Stomach (tissue), 9 donors: ENCODE measurements around the gene MIR17HG. TPM values are rescaled to one million over a fixed set of nuclear protein-coding genes. Genes with fewer than 3 reads are reported as not detected.

Experiments used
- DNase-seq, 2 donors: peaks; one replicate each; pipeline versions ENCODE4 v3.0.0 to v3.0.0-alpha.2; 2013 to 2019
- H3K27ac ChIP-seq, 5 donors: fragments of 200-600 bp in 4 of 5; sonication (generic) in 4 of 5; one replicate each; pipeline ENCODE4 v1.5.1; 2013 to 2019; ENCODE audit warnings: mild to moderate bottlenecking in 1 of 5, moderate library complexity in 1 of 5
- H3K27me3 ChIP-seq, 3 donors: fragments of 200-600 bp; sonication (generic); one replicate each; pipeline ENCODE4 v1.5.1; 2017 to 2019; ENCODE audit warnings: mixed run types in 1 of 3
- H3K36me3 ChIP-seq, 4 donors: fragments of 200-600 bp; sonication (generic); 1 replicate in 3 of 4; 2 replicates in 1 of 4; pipeline ENCODE4 v1.5.1; 2016 to 2019
- H3K4me1 ChIP-seq, 4 donors: fragments of 200-600 bp; sonication (generic); one replicate each; pipeline ENCODE4 v1.5.1; 2016 to 2019
- H3K4me3 ChIP-seq, 4 donors: fragments of 200-600 bp; sonication (generic) in 3 of 4; one replicate each; pipeline ENCODE4 v1.5.1; 2016 to 2019; ENCODE audit warnings: mild to moderate bottlenecking in 1 of 4
- H3K9me3 ChIP-seq, 4 donors: fragments of 200-600 bp; sonication (generic); one replicate each; pipeline ENCODE4 v1.5.1; 2016 to 2019
- CTCF ChIP-seq, 7 experiments: fragments of 450-650 bp in 4 of 7; fragments of 200-600 bp in 3 of 7; sonication (generic) in 3 of 7; IDR thresholded peaks; one replicate each; pipeline ENCODE4 v1.5.1; 2016 to 2019; ENCODE audit warnings: antibody characterized with exemption in 7 of 7, control low read depth in 2 of 7, mild to moderate bottlenecking in 1 of 7
- EP300 ChIP-seq: sonication (generic); formaldehyde crosslinking; IDR thresholded peaks from one replicate; pipeline ENCODE4 v1.6.1; 2017; ENCODE audit warnings: antibody characterized with exemption
- POLR2A ChIP-seq, 4 donors: fragments of 450-650 bp; IDR thresholded peaks; one replicate each; pipeline ENCODE4 v1.6.1; 2016; ENCODE audit warnings: antibody characterized with exemption in 4 of 4, control low read depth in 2 of 4, mild to moderate bottlenecking in 1 of 4, moderate library complexity in 1 of 4
- POLR2AphosphoS5 ChIP-seq, 3 donors: sonication (generic); formaldehyde crosslinking; IDR thresholded peaks; one replicate each; pipeline ENCODE4 v1.6.1; 2016; ENCODE audit warnings: antibody characterized with exemption in 3 of 3
- WGBS, 5 donors: extraction: QIAGEN DNeasy Blood & Tissue Kit in 3 of 5; methylation state at CpG; one replicate each; pipeline versions ENCODE4 v1.1.5 to v1.1.7; 2013 to 2018; 5-methylcytosine and 5-hydroxymethylcytosine counted together
- intact Hi-C: fragments of 100-400 bp; cut with DNase I; formaldehyde crosslinking; loops from one replicate; pipeline ENCODE4 v1.15.1; 2023; ENCODE audit warnings: low total_unique reads
- polyA plus RNA-seq, 3 donors: library from polyadenylated mRNA; stranded (reverse); fragments of 200-250 nt; gene quantifications; one replicate each; pipeline ENCODE4 v1.2.3, GENCODE V29; 2013
- total RNA-seq, 5 donors: library from RNA; depleted of rRNA; stranded (reverse); fragments of >200 nt; gene quantifications; one replicate each; pipeline versions ENCODE4 v1.1.0 to v1.2.3, GENCODE V29; 2014 to 2016
- donor health status: healthy with polysubstance abuse.
- donor health status: Bipolar disorder and iron deficiency.
- donor health status: healthy.

The MIR17HG gene
- total and polyA plus RNA-seq, 8 donors = 0.87 to 13.2 (median 4.8) TPM; not detected in 3

- no peak for DNase-seq
- Histone ChIP-seq H3K4me1 (peaks cover 0 to 19% (median 7%) of the 10 kb centered on the region in 4 donors), H3K36me3 (peaks cover 5 to 45% (median 41%) of the 10 kb centered on the region in 4 donors), H3K27ac (no peak overlapping the region), H3K4me3 (no peak overlapping the region), H3K9me3 (no peaks in the 10 kb centered on the region), H3K27me3 (no peaks in the 10 kb centered on the region)
- intact Hi-C loops = no loop called here
- TF ChIP-seq POLR2A (IDR thresholded peaks at IDR 0.05) (no peak), POLR2AphosphoS5 (IDR thresholded peaks at IDR 0.05) (peak in 1 of 3 donors; percentile 16)
- 58 to 67% (median 60%) methylated on average over 7 of the region's 7 CpGs for WGBS, 5 donors
These were observed 10.3 kb downstream of the MIR17HG start for GRCh38 chr13:91357613-91358386.

- intact Hi-C loops = no loop called here
- TF ChIP-seq POLR2A (IDR thresholded peaks at IDR 0.05) (no peak), EP300 (no peak), POLR2AphosphoS5 (IDR thresholded peaks at IDR 0.05) (peak in 1 of 3 donors; percentile 15)
- WGBS, 5 donors = 29 to 43% (median 35%) methylated on average over 2 of the region's 2 CpGs
These were observed 10.9 kb downstream of the MIR17HG start for GRCh38 chr13:91358387-91358782.

GRCh38 chr13:91359111-91359510 lies 11.6 kb downstream of the MIR17HG start:
- no peak for DNase-seq
- TF ChIP-seq CTCF (IDR thresholded peaks at IDR 0.05) (no peak), EP300 (no peak)
- intact Hi-C loops = no loop called here
- Histone ChIP-seq H3K27me3 (no peaks in the 10 kb centered on the region), H3K27ac (no peak overlapping the region), H3K36me3 (peaks cover 5 to 33% (median 27%) of the 10 kb centered on the region in 4 donors), H3K9me3 (no peaks in the 10 kb centered on the region), H3K4me1 (peaks cover 0 to 8% (median 3%) of the 10 kb centered on the region in 4 donors), H3K4me3 (no peak overlapping the region)
- 81 to 89% (median 88%) methylated on average over 4 of the region's 4 CpGs for WGBS, 5 donors

More at GRCh38 chr13:91358387-91358782, 10.9 kb downstream of the MIR17HG start:
- Histone ChIP-seq H3K4me3 (no peak overlapping the region), H3K4me1 (peaks cover 0 to 15% (median 7%) of the 10 kb centered on the region in 4 donors), H3K9me3 (no peaks in the 10 kb centered on the region), H3K27me3 (no peaks in the 10 kb centered on the region), H3K36me3 (peaks cover 5 to 40% (median 35%) of the 10 kb centered on the region in 4 donors), H3K27ac (no peak overlapping the region)
- DNase-seq = peak in 1 of 2 donors; percentile 28

- intact Hi-C loops = no loop called here
- Histone ChIP-seq H3K36me3 (peaks cover 5 to 28% (median 23%) of the 10 kb centered on the region in 4 donors), H3K27me3 (no peaks in the 10 kb centered on the region), H3K9me3 (no peaks in the 10 kb centered on the region), H3K27ac (no peak overlapping the region), H3K4me3 (no peak overlapping the region), H3K4me1 (peaks cover 0 to 6% (median 2%) of the 10 kb centered on the region in 4 donors)
- no peak for DNase-seq
- TF ChIP-seq CTCF (IDR thresholded peaks at IDR 0.05) (no peak), EP300 (no peak), POLR2AphosphoS5 (IDR thresholded peaks at IDR 0.05) (no peak), POLR2A (IDR thresholded peaks at IDR 0.05) (no peak)
- 50 to 62% (median 55%) methylated on average over 3 of the region's 3 CpGs for WGBS, 5 donors
These were observed 12.1 kb downstream of the MIR17HG start for GRCh38 chr13:91359631-91360030.

GRCh38 chr13:91360246-91360751 lies 12.8 kb downstream of the MIR17HG start:
- no peaks in the 10 kb centered on the region for H3K9me3 ChIP-seq
- H3K4me3 ChIP-seq = no peak overlapping the region
- no peaks in the 10 kb centered on the region for H3K27me3 ChIP-seq
- TF ChIP-seq POLR2AphosphoS5 (IDR thresholded peaks at IDR 0.05) = no peak
- peaks cover 0 to 6% (median 2%) of the 10 kb centered on the region in 4 donors for H3K4me1 ChIP-seq
- no peak overlapping the region for H3K27ac ChIP-seq
- intact Hi-C loops = no loop called here
- no peak for DNase-seq
- WGBS, 5 donors = 62 to 79% (median 76%) methylated on average over 4 of the region's 4 CpGs
- peaks cover 0 to 21% (median 16%) of the 10 kb centered on the region in 4 donors for H3K36me3 ChIP-seq
